Measurements from ENCODE around the gene FAM3A.

- TF ChIP-seq CTCF (conservative IDR thresholded peaks at IDR 0.05; ENCODE audit: low read length) = no peak
- no peak for TF ChIP-seq EZH2phosphoT487 (IDR thresholded peaks at IDR 0.05; ENCODE audit: borderline replicate concordance, low read depth, low read length)
Measured at GRCh38 chrX:154490021-154490413, 26.0 kb downstream of the FAM3A start.
